Esophagus muscularis mucosa (tissue), 4 donors: Measurements from ENCODE around the gene LGALS1. TPM values are rescaled to one million over a fixed set of nuclear protein-coding genes. Genes with fewer than 3 reads are reported as not detected.

Experiments
- DNase-seq: peaks from one replicate; pipeline ENCODE4 v3.0.0-alpha.2; 2017; ENCODE audit errors: extremely low spot score
- H3K27ac ChIP-seq, 4 donors: fragments of 200-600 bp; sonication (generic); replicated peaks in 1 of 4; 1 replicate in 3 of 4; 2 replicates in 1 of 4; pipeline ENCODE4 v1.5.1; 2016 to 2019; ENCODE audit warnings: mild to moderate bottlenecking in 1 of 4
- H3K27me3 ChIP-seq, 4 donors: fragments of 200-600 bp; sonication (generic); one replicate each; pipeline versions ENCODE4 v1.5.1 to v1.6.0; 2016 to 2019
- H3K36me3 ChIP-seq, 4 donors: fragments of 200-600 bp; sonication (generic); one replicate each; pipeline ENCODE4 v1.5.1; 2016 to 2019
- H3K4me1 ChIP-seq, 4 donors: fragments of 200-600 bp; sonication (generic); one replicate each; pipeline ENCODE4 v1.5.1; 2016 to 2019
- H3K4me3 ChIP-seq, 4 donors: fragments of 200-600 bp; sonication (generic); 1 replicate in 2 of 4; 2 replicates in 2 of 4; pipeline ENCODE4 v1.5.1; 2016 to 2019; ENCODE audit warnings: mild to moderate bottlenecking in 4 of 4, moderate library complexity in 1 of 4
- H3K9me3 ChIP-seq, 4 donors: fragments of 200-600 bp; sonication (generic); 1 replicate in 3 of 4; 2 replicates in 1 of 4; pipeline ENCODE4 v1.5.1; 2016 to 2019
- CTCF ChIP-seq, 3 experiments: fragments of 200-600 bp in 2 of 3; fragments of 450-650 bp in 1 of 3; sonication (generic) in 2 of 3; IDR thresholded peaks; one replicate each; pipeline ENCODE4 v1.5.1; 2017 to 2019; ENCODE audit warnings: antibody characterized with exemption in 3 of 3, mild to moderate bottlenecking in 2 of 3, moderate library complexity in 1 of 3
- EP300 ChIP-seq: sonication (generic); formaldehyde crosslinking; IDR thresholded peaks from one replicate; pipeline ENCODE4 v1.6.1; 2017; ENCODE audit warnings: antibody characterized with exemption
- POLR2A ChIP-seq: fragments of 450-650 bp; IDR thresholded peaks from one replicate; pipeline ENCODE4 v1.6.1; 2017; ENCODE audit warnings: antibody characterized with exemption, moderate library complexity, mild to moderate bottlenecking, low read depth
- POLR2AphosphoS5 ChIP-seq, 2 donors: sonication (generic); formaldehyde crosslinking; IDR thresholded peaks; one replicate each; pipeline ENCODE4 v1.6.1; 2017; ENCODE audit warnings: antibody characterized with exemption in 2 of 2
- WGBS: methylation state at CpG from one replicate; pipeline ENCODE4 v1.1.5; 2018; 5-methylcytosine and 5-hydroxymethylcytosine counted together
- intact Hi-C: fragments of 100-400 bp; cut with DNase I; formaldehyde crosslinking; loops from one replicate; pipeline ENCODE4 v1.15.1; 2023
- total RNA-seq, 4 donors: library from RNA; depleted of rRNA; stranded (reverse); fragments of >200 nt; gene quantifications; one replicate each; pipeline versions ENCODE4 v1.1.0 to v1.2.1, GENCODE V29; 2016

LGALS1 gene
- total RNA-seq, 4 donors from 2014 or later, result 710 to 1,112 (median 1,021) TPM

DNA sequence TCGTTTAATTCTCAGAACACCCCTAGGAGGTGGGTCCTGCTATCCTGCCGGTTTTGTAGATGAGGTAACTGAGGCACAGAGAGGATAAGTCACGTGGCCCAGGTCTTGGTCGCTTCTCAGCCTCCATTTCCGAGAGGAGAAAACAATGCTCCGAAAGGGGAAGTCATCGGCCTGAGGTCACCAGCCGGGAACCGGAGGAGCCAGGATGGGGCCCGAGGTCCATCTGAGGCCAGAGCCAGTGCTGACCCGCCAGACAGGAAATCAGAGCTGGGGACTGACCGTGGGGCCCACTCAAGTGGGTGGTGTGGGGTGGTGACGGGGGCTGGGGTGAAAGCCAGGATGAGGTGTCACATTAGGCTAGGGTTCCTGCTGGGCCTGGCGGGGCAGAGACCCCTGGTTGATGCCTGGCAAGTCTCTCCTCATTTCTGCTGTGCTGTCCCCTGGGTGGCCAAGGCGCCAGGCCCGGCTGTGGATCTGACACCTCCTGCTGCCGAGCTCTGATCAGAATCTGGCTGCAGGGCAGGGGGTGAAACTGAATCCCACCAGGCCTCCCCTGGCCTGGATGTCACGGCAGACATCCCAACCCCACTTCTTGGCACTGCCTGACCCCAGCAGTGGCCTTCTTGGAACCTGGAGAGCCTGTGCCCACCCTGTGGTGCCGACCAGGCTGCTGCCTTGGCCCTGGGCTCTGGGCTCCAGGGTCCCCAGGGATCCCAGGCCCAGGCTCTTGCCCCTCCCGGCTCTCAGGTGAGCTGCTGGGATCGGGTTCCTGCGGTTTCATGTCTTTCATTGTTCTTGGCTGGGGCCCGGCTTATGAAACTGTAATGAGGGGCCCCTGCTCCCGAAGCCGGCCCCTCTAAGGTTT, 33.4 kb downstream of the LGALS1 start:
- WGBS, result 80% methylated on average over 13 of the region's 25 CpGs
- H3K4me1 ChIP-seq, result no peaks in the 10 kb centered on the region
- no peaks in the 10 kb centered on the region for H3K9me3 ChIP-seq
- intact Hi-C loops, result no loop called here
- TF ChIP-seq EP300, result no peak
- TF ChIP-seq CTCF (IDR thresholded peaks at IDR 0.05), result no peak
- no peak for TF ChIP-seq POLR2AphosphoS5 (IDR thresholded peaks at IDR 0.05)
- TF ChIP-seq POLR2A, result no peak
- no peaks in the 10 kb centered on the region for H3K36me3 ChIP-seq
- no peak for DNase-seq
- H3K27ac ChIP-seq, result no peak overlapping the region
- no peak overlapping the region for H3K4me3 ChIP-seq
- H3K27me3 ChIP-seq, result no peaks in the 10 kb centered on the region

DNA sequence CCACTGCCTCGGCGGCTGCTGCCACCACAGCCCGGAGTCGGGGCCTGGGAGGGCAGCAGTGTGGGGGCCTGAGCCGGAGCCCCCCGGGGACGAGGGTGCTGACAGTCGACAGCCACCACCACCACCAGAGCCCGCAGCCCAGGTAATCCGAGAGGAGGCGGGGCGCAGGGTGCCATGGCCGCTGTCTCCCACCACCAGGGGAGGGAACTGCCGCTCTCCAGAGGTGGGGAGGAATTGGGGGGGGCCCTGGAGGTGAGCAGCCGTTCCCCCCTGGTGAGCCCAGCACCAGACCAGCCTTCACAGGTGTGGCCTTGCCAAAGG, 34.0 kb downstream of the LGALS1 start:
- intact Hi-C loops, result no loop called here

DNA sequence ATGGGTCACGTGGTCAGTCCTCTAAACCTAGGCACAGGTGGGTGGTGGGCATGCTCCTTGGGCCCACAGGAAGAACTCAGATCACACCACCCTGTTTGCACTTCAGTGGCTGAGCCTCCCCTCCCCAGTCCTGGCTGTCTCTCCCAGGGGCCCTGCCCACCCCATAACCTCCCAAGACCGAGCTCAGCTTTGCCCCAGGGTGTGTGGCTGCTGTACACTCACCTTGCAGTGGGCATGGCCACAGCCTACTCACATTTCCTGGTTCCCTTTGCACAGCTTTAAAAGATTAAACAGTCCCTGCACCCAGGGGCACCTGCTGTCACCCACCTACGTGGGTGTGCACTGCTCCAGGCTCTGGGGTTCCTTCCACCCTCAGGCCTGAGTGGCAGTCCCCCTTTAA, 35.2 kb downstream of the LGALS1 start:
- Histone ChIP-seq H3K27me3 (no peaks in the 10 kb centered on the region), H3K4me1 (no peaks in the 10 kb centered on the region), H3K9me3 (no peaks in the 10 kb centered on the region), H3K36me3 (no peaks in the 10 kb centered on the region), H3K4me3 (no peak overlapping the region), H3K27ac (no peak overlapping the region)
- no peak for DNase-seq
- intact Hi-C loops, result no loop called here
- no CpG with 5 or more reads among the region's 3 CpGs for whole genome bisulfite sequencing
- TF ChIP-seq POLR2A, result no peak
- no peak for TF ChIP-seq EP300
- TF ChIP-seq CTCF (IDR thresholded peaks at IDR 0.05), result no peak
- no peak for TF ChIP-seq POLR2AphosphoS5 (IDR thresholded peaks at IDR 0.05)

More for the DNA sequence above, 34.0 kb downstream of the LGALS1 start:
- H3K27me3 ChIP-seq, result no peaks in the 10 kb centered on the region
- no peak overlapping the region for H3K27ac ChIP-seq
- H3K36me3 ChIP-seq, result no peaks in the 10 kb centered on the region
- 100% methylated on average over 2 of the region's 15 CpGs for WGBS
- H3K4me1 ChIP-seq, result no peaks in the 10 kb centered on the region
- H3K9me3 ChIP-seq, result no peaks in the 10 kb centered on the region
- TF ChIP-seq POLR2A, result no peak
- TF ChIP-seq POLR2AphosphoS5 (IDR thresholded peaks at IDR 0.05), result no peak
- no peak for TF ChIP-seq EP300
- no peak for TF ChIP-seq CTCF (IDR thresholded peaks at IDR 0.05)
- DNase-seq, result no peak
- H3K4me3 ChIP-seq, result no peak overlapping the region

- intact Hi-C loops, result no loop called here
- no peak for DNase-seq
- no peaks in the 10 kb centered on the region for H3K36me3 ChIP-seq
- H3K27ac ChIP-seq, result no peak overlapping the region
- no peaks in the 10 kb centered on the region for H3K9me3 ChIP-seq
- H3K4me1 ChIP-seq, result no peaks in the 10 kb centered on the region
- H3K4me3 ChIP-seq, result no peak overlapping the region
- WGBS, result 90% methylated on average over 10 of the region's 10 CpGs
- TF ChIP-seq POLR2A (no peak), EP300 (no peak), CTCF (IDR thresholded peaks at IDR 0.05) (no peak), POLR2AphosphoS5 (IDR thresholded peaks at IDR 0.05) (no peak)
- no peaks in the 10 kb centered on the region for H3K27me3 ChIP-seq
These were observed 36.1 kb downstream of the LGALS1 start for GRCh38 chr22:37711490-37711889.

DNA sequence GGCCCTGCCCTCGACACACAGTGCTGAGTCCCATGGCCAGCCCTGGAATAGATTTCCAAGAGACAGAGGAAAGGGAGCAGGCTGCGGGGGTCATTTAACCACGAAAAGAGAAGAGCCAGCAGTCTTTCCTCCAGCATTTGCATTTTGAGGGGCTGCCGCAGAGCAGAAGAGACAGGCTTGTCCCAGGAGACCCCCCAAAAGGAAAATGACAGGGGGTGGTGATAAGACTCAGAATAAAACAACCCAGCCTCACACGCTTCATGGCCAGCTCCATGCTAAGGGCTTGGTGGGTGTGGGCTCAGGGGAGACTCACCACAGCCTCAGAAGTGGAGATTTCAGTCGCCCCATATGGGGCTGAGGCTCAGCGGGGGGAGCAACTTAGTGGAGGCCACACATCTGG, 38.3 kb downstream of the LGALS1 start:
- H3K4me1 ChIP-seq, result no peaks in the 10 kb centered on the region
- no peak overlapping the region for H3K4me3 ChIP-seq
- no peaks in the 10 kb centered on the region for H3K9me3 ChIP-seq
- intact Hi-C loops, result no loop called here
- no peaks in the 10 kb centered on the region for H3K36me3 ChIP-seq
- no peak for DNase-seq
- TF ChIP-seq CTCF (IDR thresholded peaks at IDR 0.05) (no peak), EP300 (no peak), POLR2A (no peak), POLR2AphosphoS5 (IDR thresholded peaks at IDR 0.05) (no peak)
- no peak overlapping the region for H3K27ac ChIP-seq
- H3K27me3 ChIP-seq, result no peaks in the 10 kb centered on the region
- WGBS, result 91% methylated on average over 7 of the region's 7 CpGs
